ENCODE data around the gene IL10RB. TPM values are rescaled to one million over a fixed set of nuclear protein-coding genes. Genes with fewer than 3 reads are reported as not detected.
"Not testable (repeated sequence)": the region's sequence is repeated elsewhere in the genome, so short reads cannot be mapped to it uniquely, and the experiment has no call there.

Gene IL10RB
- total RNA-seq (2014; rRNA removed; shearing (Covaris generic)) = 21.4 and 30.4 TPM in 2 replicates
- polyA plus RNA-seq (2015; cell fraction: cytosol; rRNA removed) = 21.9 and 24.1 TPM in 2 replicates
- 12.8 and 16.9 TPM in 2 replicates for polyA plus RNA-seq (2015; cell fraction: nucleus; rRNA removed)

GRCh38 chr21:33266050-33266788 lies at the start of gene IL10RB:
Gene IL10RB (plus strand): TSS chr21:33266367. CDS start chr21:33266466, 99 bp downstream.
- peak; percentile 52 for DNase-seq (ENCODE audit: low read depth)

- DNase-seq (ENCODE audit: low read depth) = no peak
Observed at GRCh38 chr21:33217138-33217520, 49.0 kb upstream of the IL10RB start.

- no peak for DNase-seq (ENCODE audit: low read depth)
Observed at GRCh38 chr21:33219300-33219699, 46.9 kb upstream of the IL10RB start.

GRCh38 chr21:33219954-33220353 lies 46.2 kb upstream of the IL10RB start:
- DNase-seq (ENCODE audit: low read depth) = no peak

- not testable (repeated sequence) for DNase-seq (ENCODE audit: low read depth)
Observed at GRCh38 chr21:33225376-33225775, 40.8 kb upstream of the IL10RB start.

- DNase-seq (ENCODE audit: low read depth) = no peak
Observed at GRCh38 chr21:33228455-33228854, 37.7 kb upstream of the IL10RB start.

- no peak for DNase-seq (ENCODE audit: low read depth)
Observed at GRCh38 chr21:33229099-33229783, 36.9 kb upstream of the IL10RB start.

- peak; percentile 44 for DNase-seq (ENCODE audit: low read depth)
Observed at GRCh38 chr21:33229784-33230544, 36.2 kb upstream of the IL10RB start, which contains the start of gene IFNAR2. Gene IFNAR2 (plus strand): TSS chr21:33229938. CDS start chr21:33241923, 11,985 bp downstream.

GRCh38 chr21:33230545-33231324 lies 35.4 kb upstream of the IL10RB start:
- DNase-seq (ENCODE audit: low read depth) = peak; percentile 31

GRCh38 chr21:33231526-33231925 lies 34.6 kb upstream of the IL10RB start:
- no peak for DNase-seq (ENCODE audit: low read depth)

- peak; percentile 61 for DNase-seq (ENCODE audit: low read depth)
Observed at GRCh38 chr21:33232291-33233034, 33.7 kb upstream of the IL10RB start.

- DNase-seq (ENCODE audit: low read depth) = no peak
Observed at GRCh38 chr21:33234635-33235520, 31.3 kb upstream of the IL10RB start.

- DNase-seq (ENCODE audit: low read depth) = no peak
Observed at GRCh38 chr21:33236013-33236686, 30.0 kb upstream of the IL10RB start.

GRCh38 chr21:33236766-33237165 lies 29.4 kb upstream of the IL10RB start:
- DNase-seq (ENCODE audit: low read depth) = no peak

- DNase-seq (ENCODE audit: low read depth) = no peak
Observed at GRCh38 chr21:33237486-33237885, 28.7 kb upstream of the IL10RB start.

GRCh38 chr21:33238146-33238545 lies 28.0 kb upstream of the IL10RB start:
- DNase-seq (ENCODE audit: low read depth) = no peak

- DNase-seq (ENCODE audit: low read depth) = peak; percentile 28
Observed at GRCh38 chr21:33238565-33239255, 27.5 kb upstream of the IL10RB start.
